ENCODE data around the gene NRBF2.

DNA sequence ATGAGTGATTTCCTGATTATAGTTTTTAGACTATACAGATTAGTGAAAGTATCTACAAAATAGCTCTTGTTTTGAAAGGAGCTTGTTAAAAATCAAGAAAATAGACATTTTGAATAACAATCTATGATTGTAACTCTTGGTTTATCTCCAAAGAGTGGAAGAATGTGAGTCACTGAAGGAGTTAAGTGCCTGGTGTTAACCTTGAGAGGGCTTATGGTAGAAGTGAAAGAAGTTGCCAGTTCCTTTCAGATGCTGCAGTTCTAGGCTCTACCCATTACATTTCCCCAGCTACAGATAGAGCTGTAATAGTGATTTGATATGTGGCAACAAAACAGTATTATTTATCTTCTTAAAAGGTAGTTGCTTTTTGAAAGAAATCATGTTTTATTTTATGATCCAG lies 12.7 kb downstream of the NRBF2 start:
- TF ChIP-seq RNF2 (IDR thresholded peaks at IDR 0.05; ENCODE audit: borderline replicate concordance, low read depth) (no peak), RAD21 (conservative IDR thresholded peaks at IDR 0.05 in 1 of 2, IDR thresholded peaks at IDR 0.05 in 1 of 2) (no peak), CTCF (IDR thresholded peaks at IDR 0.05) (no peak), KDM5A (IDR thresholded peaks at IDR 0.05) (no peak), NR3C1 (IDR thresholded peaks at IDR 0.05) (no peak)
